ENCODE data around the gene TAS1R1. TPM values are rescaled to one million over a fixed set of nuclear protein-coding genes. Genes with fewer than 3 reads are reported as not detected.
A peak's percentile ranks its signal among the peaks of the same experiment; 100 is the strongest.

The TAS1R1 gene
- total RNA-seq, 2 donors from 2014 or later: 0.31 to 0.51 TPM

DNA sequence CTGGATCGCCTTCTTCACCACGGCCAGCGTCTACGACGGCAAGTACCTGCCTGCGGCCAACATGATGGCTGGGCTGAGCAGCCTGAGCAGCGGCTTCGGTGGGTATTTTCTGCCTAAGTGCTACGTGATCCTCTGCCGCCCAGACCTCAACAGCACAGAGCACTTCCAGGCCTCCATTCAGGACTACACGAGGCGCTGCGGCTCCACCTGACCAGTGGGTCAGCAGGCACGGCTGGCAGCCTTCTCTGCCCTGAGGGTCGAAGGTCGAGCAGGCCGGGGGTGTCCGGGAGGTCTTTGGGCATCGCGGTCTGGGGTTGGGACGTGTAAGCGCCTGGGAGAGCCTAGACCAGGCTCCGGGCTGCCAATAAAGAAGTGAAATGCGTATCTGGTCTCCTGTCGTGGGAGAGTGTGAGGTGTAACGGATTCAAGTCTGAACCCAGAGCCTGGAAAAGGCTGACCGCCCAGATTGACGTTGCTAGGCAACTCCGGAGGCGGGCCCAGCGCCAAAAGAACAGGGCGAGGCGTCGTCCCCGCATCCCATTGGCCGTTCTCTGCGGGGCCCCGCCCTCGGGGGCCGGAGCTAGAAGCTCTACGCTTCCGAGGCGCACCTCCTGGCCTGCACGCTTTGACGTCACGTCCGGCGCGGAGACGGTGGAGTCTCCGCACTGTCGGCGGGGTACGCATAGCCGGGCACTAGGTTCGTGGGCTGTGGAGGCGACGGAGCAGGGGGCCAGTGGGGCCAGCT, 24.4 kb downstream of the TAS1R1 start, which contains the start of gene ZBTB48:
Gene ZBTB48, plus strand, starts transcription at position 621 of the 745 bp plus-strand sequence. CDS start 616 bp downstream, outside the sequence.
- H3K27me3 ChIP-seq (ENCODE audit: control insufficient read depth, insufficient read depth, low read length, poor library complexity, severe bottlenecking): no peaks in the 10 kb centered on the region
- peak; percentile 99 for DNase-seq
- TF ChIP-seq, protein P1, sequence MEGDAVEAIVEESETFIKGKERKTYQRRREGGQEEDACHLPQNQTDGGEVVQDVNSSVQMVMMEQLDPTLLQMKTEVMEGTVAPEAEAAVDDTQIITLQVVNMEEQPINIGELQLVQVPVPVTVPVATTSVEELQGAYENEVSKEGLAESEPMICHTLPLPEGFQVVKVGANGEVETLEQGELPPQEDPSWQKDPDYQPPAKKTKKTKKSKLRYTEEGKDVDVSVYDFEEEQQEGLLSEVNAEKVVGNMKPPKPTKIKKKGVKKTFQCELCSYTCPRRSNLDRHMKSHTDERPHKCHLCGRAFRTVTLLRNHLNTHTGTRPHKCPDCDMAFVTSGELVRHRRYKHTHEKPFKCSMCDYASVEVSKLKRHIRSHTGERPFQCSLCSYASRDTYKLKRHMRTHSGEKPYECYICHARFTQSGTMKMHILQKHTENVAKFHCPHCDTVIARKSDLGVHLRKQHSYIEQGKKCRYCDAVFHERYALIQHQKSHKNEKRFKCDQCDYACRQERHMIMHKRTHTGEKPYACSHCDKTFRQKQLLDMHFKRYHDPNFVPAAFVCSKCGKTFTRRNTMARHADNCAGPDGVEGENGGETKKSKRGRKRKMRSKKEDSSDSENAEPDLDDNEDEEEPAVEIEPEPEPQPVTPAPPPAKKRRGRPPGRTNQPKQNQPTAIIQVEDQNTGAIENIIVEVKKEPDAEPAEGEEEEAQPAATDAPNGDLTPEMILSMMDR (conservative IDR thresholded peaks at IDR 0.05): no peak
- Mint-ChIP-seq H3K4me3 (peak within 1 kb of the TSS; percentile 86), H3K4me1 (peaks cover 26% of the 10 kb centered on the region), H3K36me3 (ENCODE audit: low read depth) (peaks cover 7% of the 10 kb centered on the region), H3K9me3 (no peaks in the 10 kb centered on the region), H3K27ac (peak within 1 kb of the TSS; percentile 94), H3K27me3 (ENCODE audit: insufficient read depth) (no peaks in the 10 kb centered on the region)
- H3K4me1 ChIP-seq (ENCODE audit: control insufficient read depth, insufficient read depth, low read length): peaks cover 13% of the 10 kb centered on the region
- peak within 1 kb of the TSS; percentile 67 for H3K27ac ChIP-seq (ENCODE audit: low read depth, low read length)
- 22 to 41% methylated on average over 29 to 58 of the region's 58 CpGs for WGBS, 2 experiments (ENCODE audit: insufficient coverage in 1 of 2, insufficient read length in 1 of 2)
- H3K36me3 ChIP-seq (ENCODE audit: control insufficient read depth, insufficient read depth, low read length): no peaks in the 10 kb centered on the region
- peak within 1 kb of the TSS; percentile 93 for H3K4me3 ChIP-seq (ENCODE audit: low read length)
- peak within 1 kb of the TSS; percentile 77 for H3K9ac ChIP-seq (ENCODE audit: extremely low read depth, low read length, poor library complexity, severe bottlenecking)
- H3K9me3 ChIP-seq (ENCODE audit: control insufficient read depth, low read length): no peaks in the 10 kb centered on the region

DNA sequence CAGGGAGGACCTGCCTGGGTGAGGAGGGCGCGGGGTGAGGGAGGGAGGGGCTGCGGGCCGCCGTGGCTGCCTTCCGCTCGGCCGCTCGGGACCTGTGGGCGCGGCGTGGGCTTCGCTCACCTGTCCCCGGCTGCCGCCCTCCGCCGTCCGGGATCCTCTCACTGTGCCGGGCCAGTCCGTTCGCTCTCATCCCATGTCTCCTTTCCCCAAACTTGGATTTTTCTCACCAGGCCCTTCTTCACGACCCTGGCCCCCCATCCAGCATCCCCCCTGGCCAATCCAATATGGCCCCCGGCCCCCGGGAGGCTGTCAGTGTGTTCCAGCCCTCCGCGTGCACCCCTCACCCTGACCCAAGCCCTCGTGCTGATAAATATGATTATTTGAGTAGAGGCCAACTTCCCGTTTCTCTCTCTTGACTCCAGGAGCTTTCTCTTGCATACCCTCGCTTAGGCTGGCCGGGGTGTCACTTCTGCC, 25.0 kb downstream of the TAS1R1 start:
- H3K4me3 ChIP-seq (ENCODE audit: low read length): peak overlapping the region; percentile 93
- WGBS, 2 experiments (ENCODE audit: insufficient coverage in 1 of 2, insufficient read length in 1 of 2): 2 to 7% methylated on average over 11 to 30 of the region's 30 CpGs
- H3K9ac ChIP-seq (ENCODE audit: extremely low read depth, low read length, poor library complexity, severe bottlenecking): peak overlapping the region; percentile 77
- Mint-ChIP-seq H3K36me3 (ENCODE audit: low read depth) (peaks cover 7% of the 10 kb centered on the region), H3K4me3 (peak overlapping the region; percentile 86), H3K4me1 (peaks cover 27% of the 10 kb centered on the region), H3K27me3 (ENCODE audit: insufficient read depth) (no peaks in the 10 kb centered on the region), H3K27ac (peak overlapping the region; percentile 93), H3K9me3 (no peaks in the 10 kb centered on the region)
- TF ChIP-seq, protein P1 (conservative IDR thresholded peaks at IDR 0.05): no peak
- no peaks in the 10 kb centered on the region for H3K36me3 ChIP-seq (ENCODE audit: control insufficient read depth, insufficient read depth, low read length)
- peaks cover 13% of the 10 kb centered on the region for H3K4me1 ChIP-seq (ENCODE audit: control insufficient read depth, insufficient read depth, low read length)
- H3K27ac ChIP-seq (ENCODE audit: low read depth, low read length): peak overlapping the region; percentile 30
- no peaks in the 10 kb centered on the region for H3K9me3 ChIP-seq (ENCODE audit: control insufficient read depth, low read length)
- no peak for DNase-seq
- H3K27me3 ChIP-seq (ENCODE audit: control insufficient read depth, insufficient read depth, low read length, poor library complexity, severe bottlenecking): no peaks in the 10 kb centered on the region

DNA sequence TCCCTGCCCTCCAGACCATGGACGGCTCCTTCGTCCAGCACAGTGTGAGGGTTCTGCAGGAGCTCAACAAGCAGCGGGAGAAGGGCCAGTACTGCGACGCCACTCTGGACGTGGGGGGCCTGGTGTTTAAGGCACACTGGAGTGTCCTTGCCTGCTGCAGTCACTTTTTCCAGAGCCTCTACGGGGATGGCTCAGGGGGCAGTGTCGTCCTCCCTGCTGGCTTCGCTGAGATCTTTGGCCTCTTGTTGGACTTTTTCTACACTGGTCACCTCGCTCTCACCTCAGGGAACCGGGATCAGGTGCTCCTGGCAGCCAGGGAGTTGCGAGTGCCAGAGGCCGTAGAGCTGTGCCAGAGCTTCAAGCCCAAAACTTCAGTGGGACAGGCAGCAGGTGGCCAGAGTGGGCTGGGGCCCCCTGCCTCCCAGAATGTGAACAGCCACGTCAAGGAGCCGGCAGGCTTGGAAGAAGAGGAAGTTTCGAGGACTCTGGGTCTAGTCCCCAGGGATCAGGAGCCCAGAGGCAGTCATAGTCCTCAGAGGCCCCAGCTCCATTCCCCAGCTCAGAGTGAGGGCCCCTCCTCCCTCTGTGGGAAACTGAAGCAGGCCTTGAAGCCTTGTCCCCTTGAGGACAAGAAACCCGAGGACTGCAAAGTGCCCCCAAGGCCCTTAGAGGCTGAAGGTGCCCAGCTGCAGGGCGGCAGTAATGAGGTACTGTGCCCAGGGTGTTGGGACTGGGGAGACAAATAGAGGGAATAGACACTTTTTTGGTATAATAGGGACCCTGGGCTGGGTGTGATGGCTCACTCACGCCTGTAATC, 25.7 kb downstream of the TAS1R1 start:
- 43 to 55% methylated on average over 14 to 19 of the region's 19 CpGs for WGBS, 2 experiments (ENCODE audit: insufficient coverage in 1 of 2, insufficient read length in 1 of 2)
- Histone ChIP-seq H3K4me3 (ENCODE audit: low read length) (peak overlapping the region; percentile 93), H3K9ac (ENCODE audit: extremely low read depth, low read length, poor library complexity, severe bottlenecking) (peak overlapping the region; percentile 77), H3K4me1 (ENCODE audit: control insufficient read depth, insufficient read depth, low read length) (peaks cover 13% of the 10 kb centered on the region), H3K36me3 (ENCODE audit: control insufficient read depth, insufficient read depth, low read length) (no peaks in the 10 kb centered on the region), H3K27me3 (ENCODE audit: control insufficient read depth, insufficient read depth, low read length, poor library complexity, severe bottlenecking) (no peaks in the 10 kb centered on the region), H3K9me3 (ENCODE audit: control insufficient read depth, low read length) (no peaks in the 10 kb centered on the region), H3K27ac (ENCODE audit: low read depth, low read length) (no peak overlapping the region)
- DNase-seq: peak; percentile 63
- TF ChIP-seq, protein P1 (conservative IDR thresholded peaks at IDR 0.05): peak; percentile 62
- H3K4me3 Mint-ChIP-seq: peak overlapping the region; percentile 86
- peaks cover 7% of the 10 kb centered on the region for H3K36me3 Mint-ChIP-seq (ENCODE audit: low read depth)
- peaks cover 27% of the 10 kb centered on the region for H3K4me1 Mint-ChIP-seq
- no peaks in the 10 kb centered on the region for H3K27me3 Mint-ChIP-seq (ENCODE audit: insufficient read depth)
- peak overlapping the region; percentile 93 for H3K27ac Mint-ChIP-seq
- H3K9me3 Mint-ChIP-seq: no peaks in the 10 kb centered on the region

All from endodermal cell (in vitro differentiated cells).